Transverse colon (tissue), 4 donors: ENCODE results near the gene ANAPC4. TPM values are rescaled to one million over a fixed set of nuclear protein-coding genes. Genes with fewer than 3 reads are reported as not detected.
"Not testable (repeated sequence)": the region's sequence is repeated elsewhere in the genome, so short reads cannot be mapped to it uniquely, and the experiment has no call there.

Experiments
- DNase-seq: peaks from one replicate; pipeline ENCODE4 v3.0.0-alpha.2; 2019
- H3K27ac ChIP-seq, 4 donors: fragments of 200-600 bp; sonication (generic); 2 replicates each; pipeline ENCODE4 v1.5.1; 2016 to 2018; ENCODE audit warnings: inconsistent platforms in 4 of 4
- H3K27me3 ChIP-seq: fragments of 200-600 bp; sonication (generic); 2 replicates; pipeline ENCODE4 v1.5.1; 2017; ENCODE audit warnings: inconsistent platforms
- H3K36me3 ChIP-seq, 4 donors: fragments of 200-600 bp; sonication (generic); 2 replicates each; pipeline ENCODE4 v1.5.1; 2017 to 2019; ENCODE audit warnings: inconsistent platforms in 4 of 4
- H3K4me1 ChIP-seq, 4 donors: fragments of 200-600 bp; sonication (generic); 2 replicates each; pipeline ENCODE4 v1.5.1; 2017 to 2020; ENCODE audit warnings: inconsistent platforms in 4 of 4
- H3K4me3 ChIP-seq, 4 donors: fragments of 200-600 bp; sonication (generic); 1 replicate in 1 of 4; 2 replicates in 3 of 4; pipeline versions ENCODE4 v1.5.1 to v1.6.1; 2017 to 2019; ENCODE audit warnings: inconsistent platforms in 4 of 4
- H3K9me3 ChIP-seq, 2 donors: fragments of 200-600 bp; sonication (generic); 2 replicates each; pipeline ENCODE4 v1.5.1; 2017 to 2019; ENCODE audit warnings: inconsistent platforms in 2 of 2
- CTCF ChIP-seq, 5 experiments: fragments of 200-600 bp in 3 of 5; fragments of 450-650 bp in 2 of 5; sonication (generic) in 3 of 5; IDR thresholded peaks; 1 replicate in 2 of 5; 2 replicates in 3 of 5; pipeline ENCODE4 v1.5.1; 2016 to 2017; ENCODE audit warnings: antibody characterized with exemption in 5 of 5, inconsistent platforms in 3 of 5, mild to moderate bottlenecking in 2 of 5, moderate library complexity in 1 of 5
- EP300 ChIP-seq: sonication (generic); formaldehyde crosslinking; IDR thresholded peaks from one replicate; pipeline ENCODE4 v1.6.1; 2017; ENCODE audit warnings: antibody characterized with exemption, low read depth
- POLR2A ChIP-seq: fragments of 450-650 bp; IDR thresholded peaks from one replicate; pipeline ENCODE4 v1.6.1; 2016; ENCODE audit warnings: antibody characterized with exemption, mild to moderate bottlenecking, moderate library complexity
- POLR2AphosphoS5 ChIP-seq, 3 donors: sonication (generic); formaldehyde crosslinking; IDR thresholded peaks; one replicate each; pipeline ENCODE4 v1.6.1; 2016; ENCODE audit warnings: antibody characterized with exemption in 3 of 3
- WGBS, 2 donors: methylation state at CpG; one replicate each; pipeline ENCODE4 v1.1.5; 2018; ENCODE audit warnings: low coverage in 1 of 2; 5-methylcytosine and 5-hydroxymethylcytosine counted together
- in situ Hi-C, 4 donors: fragments of 200-750 bp; cut with MboI; loops; one replicate each; pipeline versions ENCODE4 v1.15.0 to v1.15.1; 2017; ENCODE audit warnings: low sequenced_read_pairs in 3 of 4, low pct_ligation_motif_present in 1 of 4, low pct_unique_long_range_greater_than_20kb in 1 of 4
- intact Hi-C: fragments of 100-400 bp; cut with DNase I; formaldehyde crosslinking; loops from one replicate; pipeline ENCODE4 v1.15.1; 2023; ENCODE audit warnings: low total_unique reads
- total RNA-seq, 4 donors: library from RNA; depleted of rRNA; stranded (reverse); fragments of >200 nt; gene quantifications; one replicate each; pipeline ENCODE4 v1.1.0, GENCODE V29; 2016

ANAPC4 gene
- total RNA-seq = 10 to 100 TPM; 27.7 to 48.0 (median 36.4) TPM

GRCh38 chr4:25376754-25377571 lies at the start of gene ANAPC4:
Gene ANAPC4 (plus strand): TSS chr4:25377263. CDS start chr4:25377428, 165 bp downstream.
- in situ Hi-C loops = no loop called here

GRCh38 chr4:25328463-25328862 lies 48.6 kb upstream of the ANAPC4 start:
- H3K4me1 ChIP-seq, DNase-seq, H3K9me3 ChIP-seq, intact Hi-C loops, in situ Hi-C loops, H3K4me3 ChIP-seq, H3K27ac ChIP-seq, H3K27me3 ChIP-seq, H3K36me3 ChIP-seq: not testable (repeated sequence)
- WGBS, 2 donors = 98% methylated on average over 3 of the region's 3 CpGs; no CpG with 5 or more reads in 1 of the 2 donors

More at GRCh38 chr4:25376754-25377571, at the start of gene ANAPC4:
- Histone ChIP-seq H3K9me3 (no peaks in the 10 kb centered on the region), H3K4me3 (peak within 1 kb of the TSS; percentile 80 to 97 (median 92)), H3K4me1 (peaks cover 0 to 18% (median 11%) of the 10 kb centered on the region in 4 donors), H3K27ac (peak within 1 kb of the TSS; percentile 81 to 88 (median 84)), H3K36me3 (peaks cover 0 to 11% (median 0%) of the 10 kb centered on the region in 4 donors), H3K27me3 (no peaks in the 10 kb centered on the region)
- peak; percentile 99 for DNase-seq
- intact Hi-C loops = loop anchor here (10.0 kb wide), 1 partner anchor 792 kb away; the partner anchor contains the start of gene DHX15
- TF ChIP-seq CTCF (IDR thresholded peaks at IDR 0.05) = no peak
- peak; percentile 76 for TF ChIP-seq POLR2A
- peak; percentile 70 to 84 (median 79) for TF ChIP-seq POLR2AphosphoS5 (IDR thresholded peaks at IDR 0.05)
- 0% methylated on average over 28 of the region's 74 CpGs; no CpG with 5 or more reads in 1 of the 2 donors for WGBS, 2 donors

GRCh38 chr4:25330335-25330734 lies 46.7 kb upstream of the ANAPC4 start:
- in situ Hi-C loops (no loop called here), intact Hi-C loops (no loop called here)
- peaks cover 0 to 5% (median 0%) of the 10 kb centered on the region in 4 donors for H3K36me3 ChIP-seq
- no peak overlapping the region for H3K4me3 ChIP-seq
- H3K9me3 ChIP-seq = no peaks in the 10 kb centered on the region
- TF ChIP-seq EP300 (no peak), POLR2AphosphoS5 (IDR thresholded peaks at IDR 0.05) (no peak), CTCF (IDR thresholded peaks at IDR 0.05) (no peak), POLR2A (no peak)
- 83 to 96% methylated on average over 1 of the region's 1 CpG for WGBS, 2 donors
- H3K27me3 ChIP-seq = no peaks in the 10 kb centered on the region
- peaks cover 0 to 8% (median 3%) of the 10 kb centered on the region in 4 donors for H3K4me1 ChIP-seq
- no peak for DNase-seq
- H3K27ac ChIP-seq = no peak overlapping the region

- H3K27ac ChIP-seq = peak overlapping the region in 3 of 4 donors; percentile 14 to 26 (median 25)
- intact Hi-C loops = no loop called here
These were observed 45.9 kb upstream of the ANAPC4 start for GRCh38 chr4:25330905-25331808.

More at GRCh38 chr4:25330905-25331808, 45.9 kb upstream of the ANAPC4 start:
- Histone ChIP-seq H3K36me3 (peaks cover 0 to 5% (median 0%) of the 10 kb centered on the region in 4 donors), H3K4me3 (peak overlapping the region in 2 of 4 donors; percentile 5 to 38), H3K9me3 (no peaks in the 10 kb centered on the region), H3K27me3 (no peaks in the 10 kb centered on the region), H3K4me1 (peaks cover 0 to 8% (median 3%) of the 10 kb centered on the region in 4 donors)
- in situ Hi-C loops = no loop called here
- DNase-seq = no peak
- 74 to 76% methylated on average over 6 to 12 of the region's 12 CpGs for WGBS, 2 donors
- no peak for TF ChIP-seq POLR2AphosphoS5 (IDR thresholded peaks at IDR 0.05)
- TF ChIP-seq EP300 = no peak
- TF ChIP-seq CTCF (IDR thresholded peaks at IDR 0.05) = no peak
- no peak for TF ChIP-seq POLR2A
